GM21528 (cell line): ENCODE measurements around the gene UNC119.
"Not testable (repeated sequence)": the region's sequence is repeated elsewhere in the genome, so short reads cannot be mapped to it uniquely, and the experiment has no call there.

Experiments used
- ATAC-seq: cut with Tn5 transposase; IDR thresholded peaks from one replicate; pipeline ENCODE4 v1.9.1; 2021; ENCODE audit warnings: mild to moderate bottlenecking, moderate library complexity; ENCODE audit not compliant: unreplicated experiment, low FRiP score

The UNC119 gene

GRCh38 chr17:28524476-28525424 lies 27.7 kb downstream of the UNC119 start:
- no peak for ATAC-seq

- ATAC-seq = no peak
Observed at GRCh38 chr17:28523876-28524275, 28.5 kb downstream of the UNC119 start.

- ATAC-seq = no peak
Observed at GRCh38 chr17:28523186-28523585, 29.2 kb downstream of the UNC119 start.

- not testable (repeated sequence) for ATAC-seq
Observed at GRCh38 chr17:28522281-28522680, 30.1 kb downstream of the UNC119 start.

- ATAC-seq = no peak
Observed at GRCh38 chr17:28521311-28522085, 30.9 kb downstream of the UNC119 start.

- ATAC-seq = no peak
Observed at GRCh38 chr17:28520687-28521086, 31.7 kb downstream of the UNC119 start.

GRCh38 chr17:28519236-28519635 lies 33.2 kb downstream of the UNC119 start:
- no peak for ATAC-seq

- no peak for ATAC-seq
Observed at GRCh38 chr17:28518578-28518977, 33.8 kb downstream of the UNC119 start.

- no peak for ATAC-seq
Observed at GRCh38 chr17:28518132-28518531, 34.3 kb downstream of the UNC119 start.

- no peak for ATAC-seq
Observed at GRCh38 chr17:28515518-28515917, 36.9 kb downstream of the UNC119 start.

GRCh38 chr17:28514561-28515002 lies 37.8 kb downstream of the UNC119 start:
- ATAC-seq = no peak

GRCh38 chr17:28513476-28513875 lies 38.9 kb downstream of the UNC119 start:
- ATAC-seq = no peak

GRCh38 chr17:28511858-28512461 lies 40.5 kb downstream of the UNC119 start:
- no peak for ATAC-seq

- ATAC-seq = no peak
Observed at GRCh38 chr17:28509789-28510188, 42.6 kb downstream of the UNC119 start.

GRCh38 chr17:28508211-28508724 lies 44.2 kb downstream of the UNC119 start:
- no peak for ATAC-seq

GRCh38 chr17:28507567-28508203 lies 44.7 kb downstream of the UNC119 start:
- ATAC-seq = no peak

GRCh38 chr17:28506763-28507487 lies 45.5 kb downstream of the UNC119 start:
- ATAC-seq = no peak

- ATAC-seq = no peak
Observed at GRCh38 chr17:28505986-28506665, 46.3 kb downstream of the UNC119 start, which contains the start of gene FOXN1. FOXN1 (plus strand) TSS chr17:28506348; CDS start chr17:28523970, 17,622 bp downstream.

- ATAC-seq = no peak
Observed at GRCh38 chr17:28503420-28503819, 49.0 kb downstream of the UNC119 start.
